Kidney epithelial cell (primary cell): ENCODE data around the gene MRO. TPM values are rescaled to one million over a fixed set of nuclear protein-coding genes. Genes with fewer than 3 reads are reported as not detected.

Experiments
- DNase-seq: peaks from one replicate; pipeline ENCODE4 v3.0.0-alpha.2; 2010; ENCODE audit warnings: low read depth
- H3K27me3 ChIP-seq: 2 replicates; pipeline ENCODE4 v1.6.0; 2011; ENCODE audit warnings: low read length; ENCODE audit not compliant: control insufficient read depth, insufficient read depth
- H3K36me3 ChIP-seq: 2 replicates; pipeline ENCODE4 v1.5.1; 2011; ENCODE audit warnings: low read length; ENCODE audit not compliant: control insufficient read depth, insufficient read depth
- H3K4me3 ChIP-seq: 2 replicates; pipeline ENCODE4 v1.5.1; 2011; ENCODE audit warnings: low read depth, mild to moderate bottlenecking, control low read depth, low read length
- total RNA-seq: library from RNA; depleted of rRNA; stranded (reverse); fragments of >200 nt; gene quantifications from 2 replicates; pipeline ENCODE4 v1.2.3, GENCODE V29; 2015
- TF ChIP-seq, protein P1 (sequence below): IDR thresholded peaks from 2 replicates; pipeline ENCODE4 v1.5.1; 2011; ENCODE audit warnings: mild to moderate bottlenecking, moderate library complexity, low read length, control low read depth, inconsistent platforms; ENCODE audit not compliant: insufficient read depth, poor library complexity, severe bottlenecking

MRO gene
- total RNA-seq, 1 donor from 2014 or later = not detected

DNA sequence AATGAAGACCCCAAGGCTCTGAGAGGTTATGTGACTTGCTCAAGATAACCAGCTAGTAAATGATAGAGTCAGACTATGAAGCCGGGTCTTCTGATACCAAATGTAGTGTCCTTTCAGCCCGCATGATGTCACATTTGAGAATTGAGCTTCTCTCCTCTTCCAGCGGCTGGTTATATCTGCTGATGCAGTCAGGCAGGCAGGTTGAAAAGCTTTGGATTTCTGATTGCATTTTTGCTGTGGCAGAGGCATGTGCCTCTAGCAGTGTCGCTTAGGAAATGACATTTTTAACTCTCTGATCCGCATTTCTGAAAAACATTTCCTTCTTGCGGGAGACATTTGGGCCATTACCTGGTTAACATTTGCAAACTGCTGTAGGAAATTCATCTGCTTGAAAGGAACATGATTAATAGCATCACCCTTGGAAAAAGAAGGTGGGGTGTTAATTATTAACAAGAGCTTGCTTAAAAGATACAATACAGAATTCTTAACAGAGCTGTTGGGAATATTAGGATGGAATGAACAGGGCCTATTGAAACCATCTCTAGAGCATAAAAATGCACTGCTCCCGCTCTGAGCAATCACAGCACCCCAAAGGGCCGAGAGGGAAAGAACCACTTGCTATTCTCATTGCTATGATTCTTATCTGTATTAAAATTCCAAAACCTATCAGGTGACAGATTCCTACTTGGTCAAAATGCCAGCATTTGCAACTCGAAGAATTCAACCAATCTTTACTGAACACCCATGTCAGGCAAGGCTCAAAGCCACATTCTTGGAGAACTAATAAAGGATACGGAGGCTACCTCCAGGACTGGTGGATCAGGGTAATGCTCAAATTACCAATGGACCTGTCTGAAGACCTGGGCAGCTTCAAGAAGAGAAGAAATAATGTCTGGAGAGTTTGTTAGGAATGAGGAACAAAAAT is 25.9 kb downstream of the MRO start:
- H3K36me3 ChIP-seq = no peaks in the 10 kb centered on the region
- no peaks in the 10 kb centered on the region for H3K27me3 ChIP-seq
- H3K4me3 ChIP-seq = no peak overlapping the region
- no peak for DNase-seq
- TF ChIP-seq, protein P1, sequence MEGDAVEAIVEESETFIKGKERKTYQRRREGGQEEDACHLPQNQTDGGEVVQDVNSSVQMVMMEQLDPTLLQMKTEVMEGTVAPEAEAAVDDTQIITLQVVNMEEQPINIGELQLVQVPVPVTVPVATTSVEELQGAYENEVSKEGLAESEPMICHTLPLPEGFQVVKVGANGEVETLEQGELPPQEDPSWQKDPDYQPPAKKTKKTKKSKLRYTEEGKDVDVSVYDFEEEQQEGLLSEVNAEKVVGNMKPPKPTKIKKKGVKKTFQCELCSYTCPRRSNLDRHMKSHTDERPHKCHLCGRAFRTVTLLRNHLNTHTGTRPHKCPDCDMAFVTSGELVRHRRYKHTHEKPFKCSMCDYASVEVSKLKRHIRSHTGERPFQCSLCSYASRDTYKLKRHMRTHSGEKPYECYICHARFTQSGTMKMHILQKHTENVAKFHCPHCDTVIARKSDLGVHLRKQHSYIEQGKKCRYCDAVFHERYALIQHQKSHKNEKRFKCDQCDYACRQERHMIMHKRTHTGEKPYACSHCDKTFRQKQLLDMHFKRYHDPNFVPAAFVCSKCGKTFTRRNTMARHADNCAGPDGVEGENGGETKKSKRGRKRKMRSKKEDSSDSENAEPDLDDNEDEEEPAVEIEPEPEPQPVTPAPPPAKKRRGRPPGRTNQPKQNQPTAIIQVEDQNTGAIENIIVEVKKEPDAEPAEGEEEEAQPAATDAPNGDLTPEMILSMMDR = no peak

DNA sequence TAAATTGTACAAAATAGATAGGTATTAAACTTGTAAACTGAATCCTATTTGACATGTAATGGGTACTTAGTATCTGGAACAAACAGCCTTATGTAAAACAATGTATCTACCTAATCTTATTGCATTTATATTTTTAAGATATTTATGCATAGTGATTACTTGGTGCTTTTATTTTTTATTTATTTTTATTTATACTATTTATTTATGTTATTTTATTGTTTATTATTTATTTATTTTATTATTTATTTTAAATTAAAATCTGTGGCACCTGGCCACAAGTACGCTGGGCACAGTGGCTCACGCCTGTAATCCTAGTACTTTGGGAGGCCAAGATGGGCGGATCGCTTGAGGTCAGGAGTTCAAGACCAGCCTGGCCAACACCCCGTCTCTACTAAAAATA is 26.9 kb downstream of the MRO start:
- no peak overlapping the region for H3K4me3 ChIP-seq
- H3K27me3 ChIP-seq = no peaks in the 10 kb centered on the region
- TF ChIP-seq, protein P1 = no peak
- DNase-seq = no peak
- H3K36me3 ChIP-seq = no peaks in the 10 kb centered on the region

DNA sequence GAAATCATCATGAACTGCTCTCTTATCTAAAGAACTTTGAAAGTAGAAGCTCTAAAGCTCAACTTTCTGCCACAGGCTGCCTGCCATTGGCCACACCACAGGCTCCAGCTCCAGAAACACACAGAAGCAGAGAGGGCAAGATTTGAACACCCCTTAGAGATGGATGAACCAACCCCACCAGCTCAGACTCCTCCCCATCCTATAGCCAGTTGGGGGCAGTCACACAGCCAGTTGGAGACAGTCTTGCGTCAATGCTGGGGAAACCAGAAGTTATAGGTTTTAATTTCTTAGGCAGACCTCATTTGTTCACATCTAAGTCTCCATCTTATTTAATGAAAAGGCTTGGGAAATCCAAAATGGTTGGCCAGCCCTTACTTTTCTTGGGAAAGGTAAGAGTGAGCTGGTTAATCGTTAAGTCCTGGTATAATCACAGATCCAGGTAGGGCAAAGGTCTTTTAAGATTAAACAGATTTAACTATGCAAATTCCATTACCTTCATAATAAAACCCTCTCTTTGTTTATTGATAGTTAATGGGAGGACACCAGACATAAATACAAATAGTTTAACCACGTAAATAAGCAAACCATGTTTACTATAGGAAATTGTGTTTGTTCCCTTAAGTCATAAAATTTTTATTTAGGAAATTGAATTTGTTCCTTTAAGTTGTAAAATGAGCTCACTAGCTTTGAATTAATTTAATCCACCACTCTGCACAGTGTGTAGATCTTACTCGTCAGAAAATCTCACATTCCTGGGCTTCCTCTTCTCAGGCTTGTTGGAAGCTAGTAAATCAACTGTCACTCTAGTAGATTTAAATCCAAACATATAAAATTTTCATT is 28.0 kb downstream of the MRO start:
- TF ChIP-seq, protein P1 = no peak
- H3K27me3 ChIP-seq = no peaks in the 10 kb centered on the region

DNA sequence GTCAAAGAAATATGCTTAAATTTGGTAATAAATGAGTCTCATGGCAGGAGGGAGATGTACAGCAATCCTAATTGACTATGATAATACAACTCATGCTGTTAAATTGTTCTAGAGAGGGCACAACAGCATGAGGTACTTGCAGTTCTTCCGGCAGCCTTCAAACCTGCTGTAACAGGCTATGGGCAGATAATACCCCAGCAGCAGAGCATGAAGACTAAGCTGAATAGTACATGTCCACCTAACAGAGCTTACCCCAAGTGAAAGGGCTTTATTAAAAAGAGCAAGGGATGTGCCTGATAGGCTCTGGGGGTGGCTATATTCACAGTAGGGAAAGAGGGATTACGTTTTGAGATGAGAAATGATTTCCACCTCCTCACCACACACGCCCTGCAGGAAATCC is 28.9 kb downstream of the MRO start:
- TF ChIP-seq, protein P1 = no peak
- Histone ChIP-seq H3K4me3 (no peak overlapping the region), H3K27me3 (no peaks in the 10 kb centered on the region), H3K36me3 (no peaks in the 10 kb centered on the region)
- DNase-seq = no peak

More for the DNA sequence above, 28.0 kb downstream of the MRO start:
- H3K4me3 ChIP-seq = no peak overlapping the region
- no peaks in the 10 kb centered on the region for H3K36me3 ChIP-seq
- no peak for DNase-seq

DNA sequence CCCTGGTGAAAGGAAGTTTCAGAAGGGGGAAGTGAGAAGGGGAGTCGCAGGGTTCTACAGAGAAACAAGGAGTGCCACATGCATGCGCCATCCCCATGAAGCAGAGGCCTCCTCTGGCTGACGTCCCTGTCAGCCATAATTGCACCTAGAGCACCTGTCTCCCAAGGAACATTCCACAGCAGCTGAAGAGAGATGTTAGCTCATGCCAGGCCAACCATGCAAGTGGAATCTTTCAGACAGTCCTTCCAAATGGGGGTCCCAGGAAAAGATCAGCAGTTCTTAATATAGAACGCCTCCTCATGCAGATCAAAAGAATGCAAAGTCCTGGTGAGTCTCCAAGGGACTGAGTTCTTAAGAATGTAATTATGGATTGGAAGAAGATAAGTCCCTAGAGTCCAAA is 29.6 kb downstream of the MRO start:
- Histone ChIP-seq H3K36me3 (no peaks in the 10 kb centered on the region), H3K27me3 (no peaks in the 10 kb centered on the region), H3K4me3 (no peak overlapping the region)
- TF ChIP-seq, protein P1 = no peak
- DNase-seq = no peak
